IMR-90 (cell line): ENCODE data around the gene DOCK4. TPM values are rescaled to one million over a fixed set of nuclear protein-coding genes. Genes with fewer than 3 reads are reported as not detected.

ENCODE experiments used
- ATAC-seq: fragments of 200-7000 bp; cut with Tn5 transposase; 2 replicates; pipeline ENCODE4 v1.9.1; 2020; ENCODE audit warnings: low read depth, mild to moderate bottlenecking, moderate library complexity
- BruUV-seq: library from RNA; stranded (reverse); fragments of 400-500 nt; replicated peaks from 2 replicates; lab custom pipeline; 2021; lab: Mats Ljungman, UMichigan
- CTCF ChIA-PET: fragments of 300-600 bp; formaldehyde crosslinking; extraction: SDS; loops from one replicate; lab custom pipeline; 2021; ENCODE audit warnings: antibody characterized with exemption; lab: Yijun Ruan, JAX
- POLR2A ChIA-PET: fragments of 300-600 bp; sonication (Branson Sonifier 250); formaldehyde crosslinking; loops from one replicate; lab custom pipeline; 2022; ENCODE audit warnings: antibody characterized with exemption; ENCODE audit not compliant: unreplicated experiment; lab: Charles Lee
- DNase-seq: peaks from one replicate; pipeline ENCODE4 v3.0.0; 2013
- H2AFZ ChIP-seq: replicated peaks from 2 replicates; pipeline ENCODE3; 2013; ENCODE audit warnings: low read length, mild to moderate bottlenecking; ENCODE audit not compliant: poor library complexity
- H2AK5ac ChIP-seq: 2 replicates; pipeline ENCODE4 v1.6.1; 2013; ENCODE audit warnings: low read depth, low read length, inconsistent platforms
- H2AK9ac ChIP-seq: replicated peaks from 2 replicates; pipeline ENCODE3; 2013; ENCODE audit warnings: mild to moderate bottlenecking, low read depth, low read length, moderate library complexity; ENCODE audit not compliant: poor library complexity
- H2BK120ac ChIP-seq: 2 replicates; pipeline ENCODE4 v1.6.1; 2013; ENCODE audit warnings: low read depth, low read length, inconsistent platforms
- H2BK15ac ChIP-seq: 3 replicates; pipeline ENCODE4 v1.6.1; 2013; ENCODE audit warnings: low read depth, low read length, inconsistent platforms
- H2BK20ac ChIP-seq: 2 replicates; pipeline ENCODE4 v1.6.1; 2013; ENCODE audit warnings: low read depth, mild to moderate bottlenecking, inconsistent platforms, low read length, moderate library complexity
- H2BK5ac ChIP-seq: 2 replicates; pipeline ENCODE4 v1.6.1; 2013; ENCODE audit warnings: mild to moderate bottlenecking, low read depth, low read length, inconsistent platforms; ENCODE audit not compliant: poor library complexity, severe bottlenecking
- H3K14ac ChIP-seq: replicated peaks from 2 replicates; pipeline ENCODE4 v1.6.1; 2013; ENCODE audit warnings: low read depth, low read length, inconsistent platforms
- H3K18ac ChIP-seq: 2 replicates; pipeline ENCODE4 v1.6.1; 2013; ENCODE audit warnings: low read depth, low read length, control low read depth
- H3K23ac ChIP-seq: 2 replicates; pipeline ENCODE4 v1.6.1; 2013; ENCODE audit warnings: low read depth, low read length, inconsistent platforms
- H3K27ac ChIP-seq: 2 replicates; pipeline ENCODE4 v1.5.1; 2013; ENCODE audit warnings: mild to moderate bottlenecking, control low read depth, low read length; ENCODE audit not compliant: insufficient read depth
- H3K27me3 ChIP-seq: 2 replicates; pipeline ENCODE4 v1.6.1; 2013; ENCODE audit warnings: low read length; ENCODE audit not compliant: control insufficient read depth, insufficient read depth
- H3K36me3 ChIP-seq: 2 replicates; pipeline ENCODE4 v1.6.1; 2013; ENCODE audit warnings: low read length, mixed read lengths; ENCODE audit not compliant: control insufficient read depth, insufficient read depth
- H3K4ac ChIP-seq: 2 replicates; pipeline ENCODE4 v1.6.1; 2013; ENCODE audit warnings: low read depth, low read length, inconsistent platforms
- H3K4me1 ChIP-seq: 2 replicates; pipeline ENCODE4 v1.6.1; 2013; ENCODE audit warnings: low read length, mixed read lengths; ENCODE audit not compliant: control insufficient read depth, insufficient read depth
- H3K4me2 ChIP-seq: 2 replicates; pipeline ENCODE4 v1.6.1; 2013; ENCODE audit warnings: low read depth, mild to moderate bottlenecking, control low read depth, low read length, moderate library complexity
- H3K4me3 ChIP-seq: 2 replicates; pipeline ENCODE4 v1.5.1; 2013; ENCODE audit warnings: low read depth, mild to moderate bottlenecking, control low read depth, low read length, moderate library complexity; ENCODE audit not compliant: insufficient read depth
- H3K56ac ChIP-seq: 2 replicates; pipeline ENCODE4 v1.6.1; 2013; ENCODE audit warnings: low read length, inconsistent platforms; ENCODE audit not compliant: insufficient read depth; ENCODE audit errors: extremely low read depth
- H3K79me1 ChIP-seq, 2 experiments: 2 replicates each; pipeline ENCODE4 v1.6.1; 2013; ENCODE audit warnings: low read length in 2 of 2, inconsistent platforms in 1 of 2, low read depth in 1 of 2
- H3K9ac ChIP-seq: 2 replicates; pipeline ENCODE4 v1.6.1; 2013; ENCODE audit warnings: low read depth, low read length, control low read depth
- H3K9me1 ChIP-seq: 2 replicates; pipeline ENCODE4 v1.6.1; 2013; ENCODE audit warnings: low read length, inconsistent platforms; ENCODE audit not compliant: insufficient read depth
- H3K9me3 ChIP-seq: 2 replicates; pipeline ENCODE4 v1.6.1; 2013; ENCODE audit warnings: low read length; ENCODE audit not compliant: control insufficient read depth, insufficient read depth
- H4K20me1 ChIP-seq: 2 replicates; pipeline ENCODE4 v1.6.1; 2013; ENCODE audit warnings: low read length, inconsistent platforms; ENCODE audit not compliant: insufficient read depth
- H4K5ac ChIP-seq: 2 replicates; pipeline ENCODE4 v1.6.1; 2013; ENCODE audit warnings: mild to moderate bottlenecking, low read depth, low read length, control low read depth
- H4K8ac ChIP-seq, 2 experiments: 2 replicates each; pipeline ENCODE4 v1.6.1; 2013; ENCODE audit warnings: low read depth in 2 of 2, low read length in 2 of 2, control low read depth in 1 of 2, inconsistent platforms in 1 of 2
- H4K91ac ChIP-seq: 2 replicates; pipeline ENCODE4 v1.6.1; 2013; ENCODE audit warnings: low read depth, low read length, inconsistent platforms; ENCODE audit not compliant: insufficient read depth
- BHLHE40 ChIP-seq: fragments of 150-350 bp; IDR thresholded peaks from 2 replicates; pipeline ENCODE4 v1.6.1; 2016; ENCODE audit warnings: mild to moderate bottlenecking, low read depth, low read length
- CEBPB ChIP-seq: IDR thresholded peaks from 2 replicates; pipeline ENCODE4 v1.6.1; 2012; ENCODE audit warnings: low read depth, low read length, improper control_type of control experiment
- CHD1 ChIP-seq: IDR thresholded peaks from 2 replicates; pipeline ENCODE4 v1.6.1; 2012; ENCODE audit warnings: low read depth, low read length, improper control_type of control experiment
- ELK1 ChIP-seq: fragments of 150-350 bp; IDR thresholded peaks from 2 replicates; pipeline ENCODE4 v1.6.1; 2016; ENCODE audit warnings: low read depth, mild to moderate bottlenecking, low read length, moderate library complexity, borderline replicate concordance
- FOS ChIP-seq: fragments of 150-350 bp; IDR thresholded peaks from 2 replicates; pipeline ENCODE4 v1.6.1; 2016; ENCODE audit warnings: low read depth, low read length
- MAFK ChIP-seq: IDR thresholded peaks from 2 replicates; pipeline ENCODE4 v1.6.1; 2012; ENCODE audit warnings: low read depth, low read length, improper control_type of control experiment
- MAZ ChIP-seq: IDR thresholded peaks from 2 replicates; pipeline ENCODE4 v1.6.1; 2012; ENCODE audit warnings: low read depth, mild to moderate bottlenecking, low read length, improper control_type of control experiment, moderate library complexity, borderline replicate concordance
- MXI1 ChIP-seq: IDR thresholded peaks from 2 replicates; pipeline ENCODE4 v1.6.1; 2012; ENCODE audit warnings: low read depth, mild to moderate bottlenecking, low read length, moderate library complexity, borderline replicate concordance
- NFE2L2 ChIP-seq: fragments of 150-350 bp; IDR thresholded peaks from 2 replicates; pipeline ENCODE4 v1.6.1; 2016; ENCODE audit warnings: low read depth, mild to moderate bottlenecking, low read length
- POLR2A ChIP-seq: IDR thresholded peaks from 2 replicates; pipeline ENCODE4 v1.6.1; 2012; ENCODE audit warnings: mild to moderate bottlenecking, low read depth, low read length
- RAD21 ChIP-seq: IDR thresholded peaks from 2 replicates; pipeline ENCODE4 v1.6.1; 2012; ENCODE audit warnings: low read length, improper control_type of control experiment
- RCOR1 ChIP-seq: IDR thresholded peaks from 2 replicates; pipeline ENCODE4 v1.6.1; 2012; ENCODE audit warnings: mild to moderate bottlenecking, low read length, improper control_type of control experiment; ENCODE audit not compliant: insufficient replicate concordance
- RFX5 ChIP-seq: IDR thresholded peaks from 2 replicates; pipeline ENCODE4 v1.8.0; 2012; ENCODE audit warnings: low read depth, mild to moderate bottlenecking, low read length, moderate library complexity
- SMC3 ChIP-seq: fragments of 150-350 bp; IDR thresholded peaks from 2 replicates; pipeline ENCODE4 v1.6.1; 2016; ENCODE audit warnings: low read depth, mild to moderate bottlenecking, antibody characterized with exemption, low read length, moderate library complexity
- WGBS, 2 experiments: methylation state at CpG; one replicate each; pipeline versions ENCODE4 v1.1.5 to v1.1.7; 2013; ENCODE audit warnings: missing lambda C conversion rate in 2 of 2; ENCODE audit not compliant: insufficient read length in 1 of 2; ENCODE audit errors: extremely low coverage in 2 of 2; 5-methylcytosine and 5-hydroxymethylcytosine counted together
- dilution Hi-C: fragments of 300-500 bp; cut with HindIII; formaldehyde crosslinking; loops from one replicate; pipeline ENCODE4 v1.14.3; 2018; ENCODE audit warnings: low sequenced_read_pairs; ENCODE audit not compliant: unreplicated experiment
- in situ Hi-C: fragments of 300-500 bp; cut with MboI; formaldehyde crosslinking; loops from 3 replicates; pipeline ENCODE4 v1.14.3; 2019; ENCODE audit warnings: low sequenced_read_pairs, inconsistent platforms, mixed read lengths
- intact Hi-C: fragments of 100-400 bp; cut with micrococcal nuclease; formaldehyde crosslinking; loops from 2 replicates; pipeline ENCODE4 v1.10.0; 2022
- polyA plus RNA-seq, 3 experiments: library from polyadenylated mRNA; depleted of rRNA; stranded (reverse); fragments of >200 nt; gene quantifications; 2 replicates each; pipeline ENCODE4 v1.2.3, GENCODE V29; 2012; ENCODE audit warnings: low replicate concordance in 1 of 3
- total RNA-seq: library from RNA; depleted of rRNA; stranded (reverse); fragments of >200 nt; gene quantifications from 2 replicates; pipeline ENCODE4 v1.2.3, GENCODE V29; 2012
- TF ChIP-seq, protein P1 (sequence below): fragments of 150-350 bp; IDR thresholded peaks from 2 replicates; pipeline ENCODE4 v1.6.1; 2017; ENCODE audit warnings: mild to moderate bottlenecking, antibody characterized with exemption, low read length, low read depth
- TF ChIP-seq, protein P2 (sequence below): conservative IDR thresholded peaks from 2 replicates; pipeline ENCODE4 v1.5.1; 2012; ENCODE audit warnings: mild to moderate bottlenecking, low read depth, low read length, improper control_type of control experiment

DOCK4 gene
- total and polyA plus RNA-seq, 2 of the 4 experiments (the other 2 are of a cell fraction) = 4.4 to 12.2 TPM

GRCh38 chr7:111787741-111788140, 418.5 kb downstream of the DOCK4 start:
- in situ Hi-C loops = no loop called here
- intact Hi-C loops = no loop called here
- Histone ChIP-seq H3K23ac (no peak overlapping the region), H4K8ac (no peak overlapping the region), H2BK120ac (no peak overlapping the region), H3K14ac (no peak overlapping the region), H3K4ac (no peak overlapping the region), H3K9me3 (no peaks in the 10 kb centered on the region), H3K9ac (no peak overlapping the region), H3K4me2 (no peak overlapping the region), H2AFZ (no peak overlapping the region), H2BK20ac (no peak overlapping the region), H2AK9ac (no peak overlapping the region), H3K27ac (no peak overlapping the region), H4K20me1 (no peaks in the 10 kb centered on the region), H3K9me1 (no peaks in the 10 kb centered on the region; the same call in 1 of the 2 replicates), H3K27me3 (no peaks in the 10 kb centered on the region), H2AK5ac (no peak overlapping the region), H3K18ac (no peak overlapping the region), H3K4me3 (no peak overlapping the region), H3K56ac (no peak overlapping the region), H3K36me3 (peaks cover 3% of the 10 kb centered on the region; the same call in 1 of the 2 replicates), H2BK15ac (no peak overlapping the region), H3K4me1 (peaks cover 4% of the 10 kb centered on the region), H4K5ac (no peak overlapping the region), H2BK5ac (no peak overlapping the region), H3K79me1 (no peaks in the 10 kb centered on the region), H4K91ac (no peak overlapping the region)
- ChIA-PET CTCF (no interaction called here), POLR2A (no interaction called here)
- peak; percentile 23 for DNase-seq
- TF ChIP-seq RFX5 (no peak), FOS (no peak), BHLHE40 (no peak), CHD1 (no peak), RAD21 (no peak), NFE2L2 (no peak), MXI1 (no peak), ELK1 (no peak), MAZ (no peak), POLR2A (no peak), SMC3 (no peak), CEBPB (no peak), RCOR1 (no peak), MAFK (no peak)
- TF ChIP-seq, protein P1, sequence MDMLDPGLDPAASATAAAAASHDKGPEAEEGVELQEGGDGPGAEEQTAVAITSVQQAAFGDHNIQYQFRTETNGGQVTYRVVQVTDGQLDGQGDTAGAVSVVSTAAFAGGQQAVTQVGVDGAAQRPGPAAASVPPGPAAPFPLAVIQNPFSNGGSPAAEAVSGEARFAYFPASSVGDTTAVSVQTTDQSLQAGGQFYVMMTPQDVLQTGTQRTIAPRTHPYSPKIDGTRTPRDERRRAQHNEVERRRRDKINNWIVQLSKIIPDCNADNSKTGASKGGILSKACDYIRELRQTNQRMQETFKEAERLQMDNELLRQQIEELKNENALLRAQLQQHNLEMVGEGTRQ = no peak
- TF ChIP-seq, protein P2, sequence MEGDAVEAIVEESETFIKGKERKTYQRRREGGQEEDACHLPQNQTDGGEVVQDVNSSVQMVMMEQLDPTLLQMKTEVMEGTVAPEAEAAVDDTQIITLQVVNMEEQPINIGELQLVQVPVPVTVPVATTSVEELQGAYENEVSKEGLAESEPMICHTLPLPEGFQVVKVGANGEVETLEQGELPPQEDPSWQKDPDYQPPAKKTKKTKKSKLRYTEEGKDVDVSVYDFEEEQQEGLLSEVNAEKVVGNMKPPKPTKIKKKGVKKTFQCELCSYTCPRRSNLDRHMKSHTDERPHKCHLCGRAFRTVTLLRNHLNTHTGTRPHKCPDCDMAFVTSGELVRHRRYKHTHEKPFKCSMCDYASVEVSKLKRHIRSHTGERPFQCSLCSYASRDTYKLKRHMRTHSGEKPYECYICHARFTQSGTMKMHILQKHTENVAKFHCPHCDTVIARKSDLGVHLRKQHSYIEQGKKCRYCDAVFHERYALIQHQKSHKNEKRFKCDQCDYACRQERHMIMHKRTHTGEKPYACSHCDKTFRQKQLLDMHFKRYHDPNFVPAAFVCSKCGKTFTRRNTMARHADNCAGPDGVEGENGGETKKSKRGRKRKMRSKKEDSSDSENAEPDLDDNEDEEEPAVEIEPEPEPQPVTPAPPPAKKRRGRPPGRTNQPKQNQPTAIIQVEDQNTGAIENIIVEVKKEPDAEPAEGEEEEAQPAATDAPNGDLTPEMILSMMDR = no peak
- peak; percentile 32; the same call in 1 of the 2 replicates for ATAC-seq
- no CpG with 5 or more reads among the region's 2 CpGs for WGBS, 2 experiments
- no TSS peak for BruUV-seq
- dilution Hi-C loops = no loop called here
